ENCODE results near the gene TMEM63A. TPM values are rescaled to one million over a fixed set of nuclear protein-coding genes. Genes with fewer than 3 reads are reported as not detected.

TMEM63A gene
- total RNA-seq, 4 donors from 2014 or later = 6.3 to 19.5 (median 10.6) TPM

GRCh38 chr1:225866981-225867380 lies 15.2 kb downstream of the TMEM63A start:
- H3K36me3 ChIP-seq = peaks cover 0 to 79% of the 10 kb centered on the region in 2 donors
- no peaks in the 10 kb centered on the region for H3K4me1 ChIP-seq
- DNase-seq (no peak), ATAC-seq (no peak)
- TF ChIP-seq POLR2A (IDR thresholded peaks at IDR 0.05) = no peak
- no peak for TF ChIP-seq CTCF (IDR thresholded peaks at IDR 0.05 in 4 of 5, conservative IDR thresholded peaks at IDR 0.05 in 1 of 5)
- H3K4me3 ChIP-seq = no peak overlapping the region
- H3K27me3 ChIP-seq = no peaks in the 10 kb centered on the region
- H3K27ac ChIP-seq = no peak overlapping the region
- intact Hi-C loops (cut with DNase I; ENCODE audit: low total_unique reads) = no loop called here
- no peaks in the 10 kb centered on the region for H3K9me3 ChIP-seq
- in situ Hi-C loops (cut with MboI; ENCODE audit: low sequenced_read_pairs in 4 of 4) = loop anchor here in 1 of 4 donors (10.0 kb wide), 1 partner anchor 108 kb away; no protein-coding TSS in a partner anchor

- Histone ChIP-seq H3K9me3 (no peaks in the 10 kb centered on the region), H3K27me3 (no peaks in the 10 kb centered on the region), H3K27ac (no peak overlapping the region), H3K36me3 (peaks cover 0 to 81% of the 10 kb centered on the region in 2 donors), H3K4me1 (no peaks in the 10 kb centered on the region), H3K4me3 (no peak overlapping the region)
- DNase-seq (no peak), ATAC-seq (no peak)
- no peak for TF ChIP-seq CTCF (IDR thresholded peaks at IDR 0.05 in 4 of 5, conservative IDR thresholded peaks at IDR 0.05 in 1 of 5)
- no peak for TF ChIP-seq POLR2A (IDR thresholded peaks at IDR 0.05)
- intact Hi-C loops (cut with DNase I; ENCODE audit: low total_unique reads) = no loop called here
- in situ Hi-C loops (cut with MboI; ENCODE audit: low sequenced_read_pairs in 4 of 4) = loop anchor here in 1 of 4 donors (10.0 kb wide), 1 partner anchor 109 kb away; no protein-coding TSS in a partner anchor
Observed at GRCh38 chr1:225866061-225866837, 15.9 kb downstream of the TMEM63A start.

GRCh38 chr1:225865514-225865913 lies 16.7 kb downstream of the TMEM63A start:
- no peak for ATAC-seq
- TF ChIP-seq CTCF (IDR thresholded peaks at IDR 0.05 in 4 of 5, conservative IDR thresholded peaks at IDR 0.05 in 1 of 5) = no peak
- TF ChIP-seq POLR2A (IDR thresholded peaks at IDR 0.05) = no peak
- peaks cover 0 to 81% of the 10 kb centered on the region in 2 donors for H3K36me3 ChIP-seq
- no peak overlapping the region for H3K27ac ChIP-seq
- in situ Hi-C loops (cut with MboI; ENCODE audit: low sequenced_read_pairs in 4 of 4) (loop anchor here in 1 of 4 donors (10.0 kb wide), 1 partner anchor 109 kb away; no protein-coding TSS in a partner anchor), intact Hi-C loops (cut with DNase I; ENCODE audit: low total_unique reads) (no loop called here)
- no peaks in the 10 kb centered on the region for H3K9me3 ChIP-seq
- no peaks in the 10 kb centered on the region for H3K4me1 ChIP-seq
- no peak overlapping the region for H3K4me3 ChIP-seq
- no peak for DNase-seq
- H3K27me3 ChIP-seq = no peaks in the 10 kb centered on the region

GRCh38 chr1:225863167-225863566 lies 19.0 kb downstream of the TMEM63A start:
- no peaks in the 10 kb centered on the region for H3K27me3 ChIP-seq
- no peak overlapping the region for H3K27ac ChIP-seq
- DNase-seq (no peak), ATAC-seq (no peak)
- TF ChIP-seq CTCF (IDR thresholded peaks at IDR 0.05 in 4 of 5, conservative IDR thresholded peaks at IDR 0.05 in 1 of 5) = no peak
- TF ChIP-seq POLR2A (IDR thresholded peaks at IDR 0.05) = no peak
- intact Hi-C loops (cut with DNase I; ENCODE audit: low total_unique reads) = no loop called here
- H3K4me1 ChIP-seq = no peaks in the 10 kb centered on the region
- peaks cover 0 to 82% of the 10 kb centered on the region in 2 donors for H3K36me3 ChIP-seq
- in situ Hi-C loops (cut with MboI; ENCODE audit: low sequenced_read_pairs in 4 of 4) = loop anchor here in 1 of 4 donors (10.0 kb wide), 1 partner anchor 112 kb away; no protein-coding TSS in a partner anchor
- no peak overlapping the region for H3K4me3 ChIP-seq
- H3K9me3 ChIP-seq = no peaks in the 10 kb centered on the region
